Measurements from ENCODE around the gene LAMP2.

Gene LAMP2

DNA sequence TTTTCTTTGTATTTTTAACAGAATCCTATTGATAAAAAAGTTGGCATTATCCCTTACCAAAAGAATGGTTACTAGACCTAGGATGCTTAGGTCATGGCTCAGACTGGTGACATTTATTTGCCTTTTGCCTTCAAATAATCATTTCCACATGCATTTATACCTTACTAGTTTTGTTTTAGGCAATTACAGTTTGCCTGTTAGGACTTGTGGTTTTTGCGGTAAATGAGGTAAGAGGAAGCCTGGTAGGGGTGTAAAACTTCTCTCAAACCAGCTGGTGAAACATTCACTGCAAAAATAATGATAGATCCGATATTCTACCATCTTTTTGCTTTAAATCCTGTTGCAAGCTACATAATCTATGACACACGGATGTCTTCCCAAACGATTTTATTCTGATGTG, 12.1 kb downstream of the LAMP2 start:
- DNase-seq (ENCODE audit: low read depth in 2 of 2): no peak

DNA sequence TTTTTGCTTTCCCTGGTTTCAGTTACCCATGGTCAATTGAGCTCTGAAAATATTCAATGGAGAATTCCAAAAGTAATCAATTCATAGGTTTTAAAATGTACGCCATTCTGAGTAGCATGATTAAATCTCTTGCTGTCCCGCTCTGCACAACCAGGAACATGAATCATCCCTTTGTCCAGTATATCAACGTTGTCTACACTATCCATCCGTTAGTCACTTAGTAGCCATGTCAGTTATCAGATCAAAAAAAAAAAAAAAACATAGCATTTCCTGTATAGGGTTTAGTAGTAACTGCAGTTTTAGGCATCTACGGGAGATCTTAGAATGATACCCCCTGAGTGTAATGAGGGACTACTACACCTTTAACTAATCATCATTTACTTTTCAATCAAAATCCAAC, 15.1 kb downstream of the LAMP2 start:
- DNase-seq (ENCODE audit: low read depth in 2 of 2): no peak

DNA sequence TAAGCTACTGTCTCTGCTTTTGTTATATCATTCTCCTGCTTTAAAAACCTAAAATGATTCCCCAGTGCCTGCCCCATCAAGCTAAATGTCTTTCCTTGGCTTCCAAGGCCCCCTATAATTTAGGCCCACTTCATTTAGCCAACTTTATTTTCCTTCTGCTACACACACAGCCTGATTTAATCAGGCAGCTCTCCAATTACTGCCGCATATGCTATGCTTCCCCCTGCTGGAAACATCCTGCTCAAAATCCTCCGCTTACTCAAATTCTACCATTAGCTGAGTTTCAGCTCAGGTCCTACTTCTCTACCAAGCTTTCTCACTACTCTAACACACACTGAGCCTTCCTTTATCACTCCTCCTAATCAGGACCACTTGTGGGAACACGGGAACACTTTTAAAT, 17.0 kb downstream of the LAMP2 start:
- no peak for DNase-seq (ENCODE audit: low read depth in 2 of 2)

DNA sequence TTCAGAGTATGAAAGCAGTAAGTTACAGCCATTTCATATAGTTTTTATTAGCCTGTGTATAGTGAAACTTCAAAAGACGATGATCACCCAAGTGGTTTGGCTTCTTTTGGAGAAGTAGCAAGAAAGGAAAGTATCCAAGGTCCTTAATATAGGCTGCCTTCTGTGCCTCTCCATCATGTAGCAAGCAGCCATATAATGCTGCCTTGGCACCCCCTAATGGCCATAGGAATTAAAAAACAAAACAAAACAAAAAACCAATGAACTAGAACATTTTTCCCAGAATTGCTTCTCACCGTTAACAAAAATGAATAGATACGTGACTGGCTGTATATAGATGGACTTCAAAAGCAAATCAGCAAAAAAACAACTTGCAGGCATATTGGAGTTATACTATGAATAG, 18.9 kb downstream of the LAMP2 start:
- DNase-seq (ENCODE audit: low read depth in 2 of 2): no peak

DNA sequence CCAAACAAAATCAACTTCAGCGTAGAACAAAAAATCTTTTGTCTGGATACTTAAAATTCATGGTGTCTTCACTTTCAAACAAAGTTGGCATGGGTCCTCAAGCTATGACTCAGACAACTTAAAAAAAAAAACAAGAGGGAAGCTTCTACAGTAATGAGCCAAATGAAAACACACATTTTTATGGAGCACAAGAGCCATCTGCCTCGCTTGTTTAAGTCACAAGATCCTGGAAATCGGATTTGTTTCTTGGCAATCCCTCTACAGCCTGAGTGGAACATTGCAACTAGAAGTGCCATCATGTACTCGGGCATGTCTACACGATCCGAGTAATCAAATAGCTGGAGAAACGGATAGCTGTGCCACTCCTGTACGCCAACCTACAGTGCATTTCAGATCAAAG, 22.6 kb downstream of the LAMP2 start:
- no peak for DNase-seq (ENCODE audit: low read depth in 2 of 2)

DNA sequence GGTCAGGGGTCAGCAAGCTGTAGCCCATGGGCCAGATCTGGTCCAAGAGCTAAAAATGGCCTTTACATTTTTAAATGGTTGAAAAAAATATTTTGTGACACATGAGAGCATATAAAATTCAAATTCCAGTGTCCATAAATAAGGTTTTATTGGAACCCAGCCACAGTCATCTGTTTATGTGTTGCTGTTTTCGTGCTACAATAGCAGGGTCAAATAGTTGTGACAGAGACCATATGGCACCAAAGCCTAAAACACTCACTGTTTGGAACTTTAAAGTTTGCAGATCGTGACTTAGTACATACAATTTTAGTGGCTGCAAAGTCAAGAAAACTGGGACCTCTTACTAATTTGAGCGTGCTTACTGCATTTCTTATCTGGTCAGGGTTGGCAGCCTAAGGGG, 29.2 kb downstream of the LAMP2 start:
- DNase-seq (ENCODE audit: low read depth in 2 of 2): no peak

DNA sequence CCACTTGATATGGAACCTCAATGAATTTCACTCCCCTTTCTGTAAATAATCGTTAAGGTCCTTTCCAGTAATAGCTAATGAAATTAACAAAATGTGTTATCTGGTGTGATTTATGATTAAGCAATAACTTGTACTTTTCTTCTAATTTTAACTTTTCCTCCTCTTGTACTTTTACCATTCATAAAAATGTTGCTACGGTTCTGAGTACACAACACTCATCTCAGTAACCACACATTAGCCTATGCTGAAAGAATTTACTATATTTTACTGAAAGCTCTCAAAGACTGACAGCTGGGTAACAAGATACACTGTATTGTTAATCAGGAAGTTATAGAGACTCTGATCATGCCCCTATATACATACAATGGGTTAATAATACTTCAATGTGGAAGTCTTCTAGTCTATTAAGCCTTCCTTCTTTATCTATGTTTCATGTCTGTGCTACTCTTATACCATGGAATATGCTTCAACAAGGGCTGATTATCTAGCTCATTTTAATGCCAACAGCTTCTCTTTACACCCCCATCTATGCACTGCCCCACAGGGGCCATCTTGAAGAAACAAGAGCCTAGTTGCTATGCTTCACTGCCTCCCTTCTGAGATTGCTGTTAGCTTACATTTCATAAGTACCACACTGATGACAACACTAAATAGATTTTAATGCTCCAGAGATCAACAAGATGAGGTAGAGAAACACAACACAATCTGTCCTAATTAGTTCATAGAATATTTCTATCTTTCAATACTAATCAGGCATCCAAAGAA, 39.1 kb downstream of the LAMP2 start:
- DNase-seq (ENCODE audit: low read depth in 2 of 2): no peak

DNA sequence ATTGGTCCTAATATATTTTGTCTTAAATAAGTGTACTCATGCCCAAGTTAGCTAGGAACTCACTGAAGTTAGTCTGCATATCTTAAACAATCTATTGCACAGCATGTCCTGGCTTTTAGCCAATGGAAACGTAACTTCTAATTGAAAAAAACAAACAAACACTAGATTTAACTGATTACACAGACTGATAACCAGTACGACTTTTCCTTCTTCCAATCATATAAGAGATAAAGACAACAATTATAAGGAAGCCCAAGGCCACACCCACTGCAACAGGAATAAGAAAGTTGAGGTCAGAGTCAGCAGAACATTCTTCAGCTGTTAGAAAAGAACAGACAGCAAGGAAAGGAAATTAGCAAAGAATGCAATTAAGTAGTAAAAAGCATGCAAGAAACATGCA, 40.8 kb downstream of the LAMP2 start:
- no peak for DNase-seq (ENCODE audit: low read depth in 2 of 2)

DNA sequence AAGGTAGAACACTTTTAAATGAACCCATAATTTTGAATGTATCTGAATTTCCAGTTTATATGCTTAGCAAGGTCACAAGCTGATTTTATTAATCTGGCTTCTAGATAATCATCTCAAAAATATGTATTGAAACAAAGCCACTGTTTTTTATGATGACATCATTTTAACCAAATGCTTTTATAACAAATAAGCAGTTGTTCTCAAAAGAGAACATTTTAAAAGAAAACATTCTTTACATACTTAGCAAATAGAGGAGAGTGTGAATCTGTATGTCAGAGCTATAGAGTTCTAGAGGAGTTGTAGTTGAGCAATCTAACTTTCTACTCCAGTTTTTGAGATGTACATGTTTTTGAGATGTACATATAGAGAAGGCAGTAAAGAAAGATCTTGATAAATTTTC, 42.5 kb downstream of the LAMP2 start:
- no peak for DNase-seq (ENCODE audit: low read depth in 2 of 2)

DNA sequence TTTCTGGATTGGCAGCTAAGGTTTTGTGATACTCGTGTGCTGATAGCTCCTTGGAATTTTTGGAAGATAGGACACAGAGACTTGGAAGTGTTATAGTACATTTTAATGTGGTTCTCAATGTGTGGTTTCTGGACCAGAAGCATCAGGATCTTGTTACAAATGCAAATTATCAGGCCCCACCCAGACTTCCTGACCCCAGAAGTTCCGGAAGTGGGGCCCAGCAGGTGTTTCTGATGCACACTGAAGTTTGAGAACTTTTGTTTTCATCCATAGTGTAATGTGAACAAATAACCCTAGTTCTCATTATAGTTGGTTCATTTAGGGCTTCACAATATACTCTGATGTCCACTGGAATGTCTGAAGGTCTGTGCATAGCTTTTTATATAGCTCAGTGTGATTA, 49.6 kb downstream of the LAMP2 start:
- no peak for DNase-seq (ENCODE audit: low read depth in 2 of 2)

DNA sequence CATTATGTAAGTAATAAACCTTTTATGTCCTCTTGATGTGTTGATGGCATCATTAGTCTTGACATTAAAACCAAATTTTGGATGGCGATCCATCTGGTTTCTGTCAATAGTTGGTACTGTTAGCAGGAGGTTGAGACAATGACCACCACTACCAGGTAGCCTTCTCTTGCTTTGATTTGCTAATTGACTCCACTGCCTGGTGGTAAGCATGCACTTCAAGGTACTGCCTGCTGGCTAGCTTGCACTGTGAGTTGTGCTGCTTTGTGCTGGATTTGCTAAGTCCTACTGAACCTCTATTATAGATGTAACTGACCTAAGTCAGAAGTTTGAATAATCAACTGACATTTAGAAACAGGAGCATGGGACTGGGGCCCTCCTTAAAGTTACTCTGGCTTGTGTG, 60.9 kb downstream of the LAMP2 start:
- DNase-seq (ENCODE audit: low read depth in 2 of 2): no peak

DNA sequence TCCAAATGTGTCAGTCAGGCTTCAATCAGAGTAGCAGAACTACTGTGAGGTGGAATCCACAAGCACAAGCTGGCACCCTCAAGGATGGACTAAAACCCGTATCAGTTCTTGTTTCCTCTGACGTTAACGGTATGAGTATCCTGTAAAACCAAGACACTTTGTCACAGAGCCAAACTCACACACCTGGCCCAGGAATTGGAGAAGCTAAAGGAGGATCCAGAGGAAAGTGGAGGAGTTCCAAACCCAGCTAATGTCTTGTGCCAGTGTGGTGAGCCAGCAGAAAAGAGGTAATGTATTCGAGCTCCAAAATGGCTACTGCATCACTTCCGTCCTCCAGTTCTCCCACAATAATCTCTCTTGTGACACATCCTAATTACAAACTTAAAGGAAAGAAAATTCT, 62.5 kb downstream of the LAMP2 start:
- no peak for DNase-seq (ENCODE audit: low read depth in 2 of 2)

DNA sequence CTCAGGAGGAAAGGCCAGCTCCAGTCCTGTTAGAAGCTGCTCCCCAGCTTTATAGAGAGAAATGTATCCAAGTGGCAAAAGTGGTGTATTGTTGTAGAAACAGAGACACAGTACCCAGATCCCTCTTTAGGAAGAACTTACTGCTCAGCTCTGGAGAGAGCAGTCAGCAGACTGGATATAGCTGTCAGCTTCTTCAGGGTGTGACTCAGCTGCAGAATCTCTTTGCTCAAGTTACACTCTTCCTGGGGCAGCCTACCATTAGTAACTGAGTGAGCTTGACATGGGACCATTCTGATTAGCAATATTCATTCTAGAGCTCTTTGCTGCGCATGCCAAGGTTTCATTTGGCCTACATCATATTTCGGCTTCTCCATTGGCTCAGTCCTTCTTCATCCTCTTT, 66.7 kb downstream of the LAMP2 start:
- DNase-seq (ENCODE audit: low read depth in 2 of 2): no peak

DNA sequence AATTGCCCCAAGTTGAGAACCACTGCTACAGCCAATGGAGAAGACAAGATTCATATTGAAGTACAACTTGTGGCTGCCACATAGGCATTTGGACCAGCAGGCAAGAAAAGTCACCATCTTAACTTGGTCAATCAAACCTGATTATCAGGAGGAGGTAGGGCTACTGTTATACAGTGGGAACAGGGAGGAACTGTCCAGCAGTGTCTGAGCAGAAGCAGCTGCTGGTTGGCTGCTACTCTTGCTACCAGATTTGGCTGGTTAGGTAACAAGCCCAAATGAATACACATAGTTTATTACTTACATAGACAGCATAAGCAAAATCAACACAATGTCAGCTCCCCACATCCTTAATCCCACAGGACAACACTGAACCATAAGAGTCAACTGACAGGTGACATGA, 67.8 kb downstream of the LAMP2 start:
- DNase-seq (ENCODE audit: low read depth in 2 of 2): no peak

DNA sequence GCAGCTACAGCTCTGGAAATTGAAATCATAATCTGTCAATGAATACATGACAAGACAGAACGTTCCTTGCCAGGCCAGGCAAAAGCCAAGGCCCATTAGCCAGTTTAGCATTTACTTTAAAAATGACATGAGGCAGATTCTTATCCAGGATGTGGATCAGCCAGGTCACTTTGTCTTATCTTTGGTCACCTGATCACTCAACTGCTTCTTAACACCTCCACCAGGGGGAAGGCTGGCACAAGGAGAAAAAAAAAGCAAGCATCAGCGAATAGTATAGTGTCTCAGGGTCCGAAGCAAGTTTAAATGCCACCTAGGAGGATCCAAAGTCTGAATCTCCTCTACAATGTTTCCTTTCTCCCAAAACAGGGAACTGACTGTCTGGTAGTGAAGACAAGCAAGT, 88.4 kb downstream of the LAMP2 start:
- DNase-seq (ENCODE audit: low read depth in 2 of 2): no peak

DNA sequence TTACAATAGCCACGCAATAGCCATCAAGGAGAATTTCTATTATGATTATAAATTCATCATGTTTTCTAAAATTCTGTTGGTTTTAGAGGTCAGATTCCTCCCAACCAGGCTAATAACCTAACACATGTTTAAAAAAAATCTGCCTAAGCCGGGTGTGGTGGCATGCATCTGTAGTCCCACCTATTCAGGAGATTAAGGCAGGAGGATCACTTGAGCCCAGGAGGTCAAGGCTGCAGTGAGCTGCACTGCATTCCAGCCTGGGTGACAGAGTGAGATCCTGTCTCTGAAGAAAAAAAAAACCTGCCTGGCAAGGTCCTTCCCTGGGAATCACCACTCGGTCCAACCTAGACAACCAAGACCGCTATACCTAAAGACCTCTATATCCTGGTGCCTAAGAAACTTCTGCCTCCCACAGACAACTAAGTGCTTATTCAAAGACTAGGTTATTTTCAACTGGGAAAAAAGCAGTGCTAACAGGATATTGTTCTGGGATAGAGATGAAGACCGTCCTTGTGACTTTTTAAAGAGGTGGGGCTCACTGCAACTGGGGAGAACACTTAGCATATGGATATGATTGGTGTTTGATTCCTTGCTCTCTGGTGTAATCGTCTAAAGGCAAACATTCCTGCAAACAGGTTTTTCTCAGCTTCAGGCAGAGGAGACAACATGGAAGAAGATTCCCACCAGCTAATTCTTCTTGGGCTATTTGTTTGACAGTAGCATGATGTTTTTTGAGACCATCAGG, 89.0 kb downstream of the LAMP2 start:
- no peak for DNase-seq (ENCODE audit: low read depth in 2 of 2)

DNA sequence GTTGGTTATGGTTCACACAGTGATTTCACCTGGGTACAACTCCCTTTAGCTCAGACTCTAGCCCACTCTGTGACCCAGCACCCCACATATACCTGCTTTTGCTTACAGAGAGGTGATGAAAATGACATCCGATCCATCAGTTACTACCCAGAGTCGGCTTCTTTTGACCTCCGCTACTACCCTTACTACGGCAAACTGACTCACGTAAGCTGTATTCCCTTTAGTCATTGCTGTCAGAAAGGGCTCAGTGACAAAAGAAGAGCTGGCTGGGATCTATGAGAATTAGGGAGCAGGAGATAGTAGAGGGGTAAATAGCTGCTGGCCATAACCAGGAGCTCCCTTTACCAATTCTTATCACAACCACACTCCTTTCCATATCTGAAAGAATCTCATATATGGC, 90.5 kb downstream of the LAMP2 start:
- no peak for DNase-seq (ENCODE audit: low read depth in 2 of 2)
